ENCODE results near the gene CYP2C9. TPM values are rescaled to one million over a fixed set of nuclear protein-coding genes. Genes with fewer than 3 reads are reported as not detected.

CYP2C9 gene
- total and polyA plus RNA-seq, 10 of the 15 experiments (the other 5 are each of a cell fraction or from before 2014, with no cell fraction given) = 0.04 to 0.23 (median 0.06) TPM; not detected in 7

GRCh38 chr10:94963901-94964300, 25.4 kb downstream of the CYP2C9 start:
- no peak for DNase-seq (ENCODE audit: low read depth, low spot score)
- Histone ChIP-seq H3K27me3 (replicated peaks in 1 of 2; ENCODE audit: control insufficient read depth in 2 of 2, insufficient read depth in 2 of 2, low read length in 1 of 2) (no peaks in the 10 kb centered on the region; a peak in 1 of 4 replicates), H3K4me2 (ENCODE audit: control insufficient read depth, insufficient read depth) (no peak overlapping the region), H3K4me1 (ENCODE audit: control insufficient read depth, insufficient read depth, low read length) (no peaks in the 10 kb centered on the region), H3K27ac (ENCODE audit: control insufficient read depth, insufficient read depth) (no peak overlapping the region), H3K9ac (ENCODE audit: control insufficient read depth, insufficient read depth, low read length) (no peak overlapping the region), H4K20me1 (ENCODE audit: control insufficient read depth, insufficient read depth) (no peaks in the 10 kb centered on the region), H2AFZ (ENCODE audit: control insufficient read depth, low read depth, low read length) (no peak overlapping the region), H3K36me3 (ENCODE audit: control insufficient read depth in 2 of 2, insufficient read depth in 2 of 2, low read length in 1 of 2) (no peaks in the 10 kb centered on the region), H3K9me3 (replicated peaks; ENCODE audit: control insufficient read depth, insufficient read depth, low read length) (no peaks in the 10 kb centered on the region), H3K79me2 (ENCODE audit: control insufficient read depth, insufficient read depth, low read length) (no peaks in the 10 kb centered on the region), H3K4me3 (no peak overlapping the region)
- BruUV-seq (replicated peaks) = no TSS peak
- RAD21 ChIA-PET (ENCODE audit: unreplicated experiment) = interaction anchor here (0.6 to 1.1 kb wide), 3 partner anchors 20 to 399 kb away, joined by 3 to 5 read pairs (median 3); no protein-coding TSS in a partner anchor
- ATAC-seq = peak; percentile 87
- FAIRE-seq = no peak
- in situ Hi-C loops (cut with MboI) = no loop called here
- SMC1A ChIA-PET (ENCODE audit: uncharacterized antibody, unreplicated experiment) = interaction anchor here (1.2 to 2.6 kb wide), 4 partner anchors 10 to 399 kb away, joined by 3 to 5 read pairs (median 4); no protein-coding TSS in a partner anchor
- POLR2A ChIA-PET = no interaction called here
- CTCF ChIA-PET = interaction anchor here (0.5 to 1.6 kb wide), 10 partner anchors 11 to 639 kb away, joined by 3 to 10 read pairs (median 3); no protein-coding TSS in a partner anchor
- intact Hi-C loops (cut with micrococcal nuclease; ENCODE audit: unreplicated experiment) = no loop called here
- WGBS (ENCODE audit: insufficient coverage, insufficient replicate concordance, low lambda C conversion rate, missing lambda C conversion rate) = 0% methylated on average over 1 of the region's 1 CpG
- no peak for TF ChIP-seq EGR1 (IDR thresholded peaks at IDR 0.05; ENCODE audit: borderline replicate concordance in 1 of 2, low read depth in 2 of 2, low read length in 2 of 2)
- no peak for TF ChIP-seq SUZ12 (IDR thresholded peaks at IDR 0.05; ENCODE audit: unreplicated experiment)
- TF ChIP-seq NBN (IDR thresholded peaks at IDR 0.05) = no peak
- no peak for TF ChIP-seq ATF7 (IDR thresholded peaks at IDR 0.05; ENCODE audit: low read depth)
- TF ChIP-seq RELB (IDR thresholded peaks at IDR 0.05; ENCODE audit: low read depth) = no peak
- no peak for TF ChIP-seq PRDM15 (CRISPR knock-in tag; IDR thresholded peaks at IDR 0.05)
- no peak for TF ChIP-seq E2F4 (IDR thresholded peaks at IDR 0.05; ENCODE audit: low read depth, low read length)
- no peak for TF ChIP-seq SPI1 (IDR thresholded peaks at IDR 0.05; ENCODE audit: borderline replicate concordance, insufficient read depth, low read depth, low read length)
- no peak for TF ChIP-seq EZH2 (IDR thresholded peaks at IDR 0.05; ENCODE audit: borderline replicate concordance, control insufficient read depth, low read depth, low read length)
- TF ChIP-seq YY1 (IDR thresholded peaks at IDR 0.05; ENCODE audit: low read depth, low read length) = no peak
- TF ChIP-seq SMC3 (IDR thresholded peaks at IDR 0.05; ENCODE audit: borderline replicate concordance, low read length) = peak; percentile 25; the same call in 1 of the 2 replicates
- no peak for TF ChIP-seq LARP7 (IDR thresholded peaks at IDR 0.05)
- TF ChIP-seq ZBTB33 (IDR thresholded peaks at IDR 0.05) = no peak
- TF ChIP-seq MLLT1 (IDR thresholded peaks at IDR 0.05) = no peak
